ENCODE results near the gene FUBP3. TPM values are rescaled to one million over a fixed set of nuclear protein-coding genes. Genes with fewer than 3 reads are reported as not detected.
A peak's percentile ranks its signal among the peaks of the same experiment; 100 is the strongest.

FUBP3 gene
- total and polyA plus RNA-seq, 2 experiments from 2014 or later = 42.5 to 74.8 TPM

- TF ChIP-seq CTCF (conservative IDR thresholded peaks at IDR 0.05; ENCODE audit: low read depth in 2 of 2) = no peak
- TF ChIP-seq REST (IDR thresholded peaks at IDR 0.05; ENCODE audit: unreplicated experiment) = no peak
Measured at GRCh38 chr9:130536701-130537107, 42.7 kb upstream of the FUBP3 start (continued).

GRCh38 chr9:130537346-130538050 lies 41.9 kb upstream of the FUBP3 start:
- peaks cover 36% of the 10 kb centered on the region for H3K4me1 Mint-ChIP-seq
- no peak overlapping the region for H3K27ac ChIP-seq (ENCODE audit: low read depth)
- H3K9me2 ChIP-seq (ENCODE audit: insufficient read depth) = no peaks in the 10 kb centered on the region
- H3K36me3 ChIP-seq (ENCODE audit: insufficient read depth) = no peaks in the 10 kb centered on the region
- peak; percentile 32 for ATAC-seq
- peaks cover 14% of the 10 kb centered on the region; the same call in 1 of the 2 replicates for H3K4me1 ChIP-seq (ENCODE audit: insufficient read depth)
- H3K36me3 Mint-ChIP-seq (ENCODE audit: low read depth) = no peaks in the 10 kb centered on the region
- no peaks in the 10 kb centered on the region for H3K79me2 ChIP-seq (replicated peaks; ENCODE audit: insufficient read depth)
- H3K4me3 Mint-ChIP-seq = no peak overlapping the region
- peaks cover 5% of the 10 kb centered on the region; the same call in 1 of the 2 replicates for H3K27me3 ChIP-seq (ENCODE audit: insufficient read depth)
- H3K4me3 ChIP-seq = no peak overlapping the region
- H3K4me2 ChIP-seq = no peak overlapping the region
- no peak overlapping the region for H3K27ac Mint-ChIP-seq
- no peak for TF ChIP-seq ZNF462 (CRISPR knock-in tag; IDR thresholded peaks at IDR 0.05)
- no peak for TF ChIP-seq CREB1 (CRISPR knock-in tag; IDR thresholded peaks at IDR 0.05; ENCODE audit: low read depth)
- no peak for TF ChIP-seq ZNF114 (CRISPR knock-in tag; IDR thresholded peaks at IDR 0.05)
- no peak for TF ChIP-seq NANOG (IDR thresholded peaks at IDR 0.05; ENCODE audit: borderline replicate concordance)
- TF ChIP-seq ETS1 (IDR thresholded peaks at IDR 0.05) = no peak
- TF ChIP-seq POLR2AphosphoS5 (IDR thresholded peaks at IDR 0.05; ENCODE audit: low read depth) = no peak
- H3K9me3 Mint-ChIP-seq = no peaks in the 10 kb centered on the region; the same call in 2 of the 3 replicates
- H4K20me1 ChIP-seq (replicated peaks; ENCODE audit: insufficient read depth) = no peaks in the 10 kb centered on the region
- no peaks in the 10 kb centered on the region for H3F3A ChIP-seq (replicated peaks; ENCODE audit: low read depth)
- H3K27me3 Mint-ChIP-seq (ENCODE audit: insufficient read depth, low read depth, poor library complexity) = peaks cover 26% of the 10 kb centered on the region
- H2AFZ ChIP-seq = peak overlapping the region; percentile 50
- DNase-seq (ENCODE audit: low spot score) = no peak
